GM19324 (cell line): ENCODE measurements around the gene MACROD2.

ENCODE experiments used
- ATAC-seq: cut with Tn5 transposase; IDR thresholded peaks from one replicate; pipeline ENCODE4 v1.9.1; 2021; ENCODE audit warnings: mild to moderate bottlenecking, moderate library complexity; ENCODE audit not compliant: unreplicated experiment, low FRiP score

Gene MACROD2

DNA sequence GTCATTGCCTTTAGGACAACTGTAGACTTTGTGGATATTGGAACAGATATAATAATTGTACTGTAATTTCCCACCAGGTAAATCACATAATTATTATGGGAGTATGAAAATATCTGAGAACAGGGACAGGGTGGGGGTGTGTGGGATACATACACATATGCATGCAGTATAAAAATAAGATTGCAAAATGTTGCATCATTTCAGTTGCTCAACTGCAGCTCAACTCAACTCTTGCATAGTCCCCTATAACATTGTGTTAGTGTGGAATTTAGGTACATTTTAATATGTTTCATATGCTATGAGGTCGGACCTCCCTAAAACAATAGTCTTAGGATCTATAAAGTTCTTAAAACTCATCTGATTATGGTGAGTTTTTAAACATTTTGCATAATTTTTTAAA is 617.1 kb downstream of the MACROD2 start:
- no peak for ATAC-seq

- ATAC-seq = no peak
Observed at GRCh38 chr20:14616003-14616402, 620.7 kb downstream of the MACROD2 start.

GRCh38 chr20:14617123-14617522 is 621.8 kb downstream of the MACROD2 start:
- no peak for ATAC-seq

DNA sequence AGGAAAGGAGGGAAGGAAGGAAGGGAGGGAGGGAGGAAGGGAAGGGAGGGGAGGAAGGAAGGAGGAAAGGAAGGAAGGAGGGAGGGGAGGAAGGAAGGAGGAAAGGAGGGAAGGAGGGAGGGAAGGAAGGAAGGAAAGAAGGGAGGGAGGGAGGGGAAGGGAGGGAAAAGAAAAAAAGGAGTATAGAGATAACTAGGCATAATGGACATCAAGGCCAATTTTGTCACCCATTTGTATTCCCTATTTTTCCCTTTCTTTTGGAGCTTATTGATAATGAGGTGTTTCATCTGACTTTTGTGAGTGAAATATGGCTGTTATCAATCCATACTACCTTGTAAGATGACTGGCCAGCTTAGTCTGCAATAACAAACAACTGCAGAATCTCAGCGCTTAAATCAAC is 624.1 kb downstream of the MACROD2 start:
- ATAC-seq = no peak

DNA sequence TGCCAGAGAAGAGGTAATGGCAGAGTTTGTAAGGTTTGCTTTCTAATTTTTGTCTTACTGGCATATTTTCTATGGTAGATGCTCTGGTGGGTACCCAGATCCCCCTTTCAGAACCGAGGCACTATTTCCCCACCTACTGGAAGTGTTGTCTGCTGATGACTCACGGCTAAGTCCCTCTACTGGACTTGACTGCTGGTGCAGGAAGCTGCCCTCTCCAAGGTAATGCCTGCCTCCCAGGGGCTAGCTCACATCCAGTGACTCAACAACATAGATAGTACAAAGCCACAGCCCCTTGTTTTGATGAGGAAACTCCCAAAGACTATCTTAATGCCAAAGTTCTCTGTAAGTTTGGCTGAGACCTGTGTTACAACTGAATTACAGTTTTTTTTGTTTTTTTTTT is 627.5 kb downstream of the MACROD2 start:
- ATAC-seq = no peak

GRCh38 chr20:14631011-14631410 is 635.7 kb downstream of the MACROD2 start:
- ATAC-seq = no peak

DNA sequence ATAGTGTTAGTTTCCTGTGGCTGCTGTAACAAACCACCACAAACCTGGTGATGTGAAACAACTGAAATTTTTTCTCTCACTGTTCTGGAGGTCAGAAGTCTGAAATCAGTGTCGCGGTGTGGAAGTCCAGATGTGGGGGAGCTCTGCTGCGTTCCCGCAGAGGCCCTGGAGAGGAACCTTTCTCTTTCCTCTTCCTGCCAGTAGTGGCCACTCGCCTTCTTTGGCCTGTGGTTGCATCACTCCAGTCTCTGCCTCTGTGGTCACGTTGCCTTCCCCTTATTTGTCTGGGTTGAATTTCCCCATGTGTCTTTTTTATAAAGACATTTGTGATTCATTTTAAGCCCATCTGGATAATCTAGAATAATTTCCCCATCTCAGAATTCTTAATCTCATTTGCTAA is 637.6 kb downstream of the MACROD2 start:
- no peak for ATAC-seq

- ATAC-seq = no peak
Observed at GRCh38 chr20:14633507-14633906, 638.2 kb downstream of the MACROD2 start.

DNA sequence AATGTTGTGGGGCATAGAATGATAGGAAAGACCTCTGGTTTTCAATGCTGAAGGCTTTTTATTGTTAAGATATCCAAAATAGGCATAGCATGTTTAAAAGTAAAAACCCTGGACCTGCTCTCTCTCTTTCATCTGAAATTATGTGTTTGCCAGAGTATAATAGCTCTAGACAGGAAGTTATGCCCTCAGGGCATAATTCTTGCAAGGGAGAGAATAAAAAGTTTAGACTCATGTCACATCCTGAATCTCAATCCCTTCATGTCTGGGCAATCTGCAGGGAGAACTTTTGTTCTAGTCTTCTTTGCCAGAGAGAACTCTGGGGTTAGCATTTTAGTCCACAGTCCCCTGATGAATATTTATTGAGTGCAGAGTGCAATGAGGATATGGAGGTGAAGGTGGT is 639.3 kb downstream of the MACROD2 start:
- ATAC-seq = no peak

DNA sequence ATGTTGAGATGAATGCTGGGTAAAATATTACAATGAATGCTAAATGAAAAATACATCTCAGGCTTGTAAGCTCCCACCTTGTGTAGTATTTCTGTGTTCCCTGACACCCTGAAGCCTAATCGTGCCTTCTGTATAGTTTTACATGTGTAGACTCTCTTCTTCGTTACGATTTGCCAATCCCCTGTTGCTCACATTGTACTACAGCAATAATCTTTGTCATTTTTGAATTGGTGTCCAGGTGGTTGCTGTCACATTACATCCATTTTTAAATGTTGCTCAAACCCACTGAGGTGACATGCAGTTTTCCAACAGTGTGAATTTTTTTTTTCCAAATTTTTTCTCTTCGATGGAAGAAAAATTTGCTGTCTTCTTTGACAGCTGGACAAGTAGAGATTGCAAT is 642.1 kb downstream of the MACROD2 start:
- no peak for ATAC-seq

GRCh38 chr20:14643146-14643545 is 647.8 kb downstream of the MACROD2 start:
- no peak for ATAC-seq

- no peak for ATAC-seq
Observed at GRCh38 chr20:14643556-14643955, 648.2 kb downstream of the MACROD2 start.

DNA sequence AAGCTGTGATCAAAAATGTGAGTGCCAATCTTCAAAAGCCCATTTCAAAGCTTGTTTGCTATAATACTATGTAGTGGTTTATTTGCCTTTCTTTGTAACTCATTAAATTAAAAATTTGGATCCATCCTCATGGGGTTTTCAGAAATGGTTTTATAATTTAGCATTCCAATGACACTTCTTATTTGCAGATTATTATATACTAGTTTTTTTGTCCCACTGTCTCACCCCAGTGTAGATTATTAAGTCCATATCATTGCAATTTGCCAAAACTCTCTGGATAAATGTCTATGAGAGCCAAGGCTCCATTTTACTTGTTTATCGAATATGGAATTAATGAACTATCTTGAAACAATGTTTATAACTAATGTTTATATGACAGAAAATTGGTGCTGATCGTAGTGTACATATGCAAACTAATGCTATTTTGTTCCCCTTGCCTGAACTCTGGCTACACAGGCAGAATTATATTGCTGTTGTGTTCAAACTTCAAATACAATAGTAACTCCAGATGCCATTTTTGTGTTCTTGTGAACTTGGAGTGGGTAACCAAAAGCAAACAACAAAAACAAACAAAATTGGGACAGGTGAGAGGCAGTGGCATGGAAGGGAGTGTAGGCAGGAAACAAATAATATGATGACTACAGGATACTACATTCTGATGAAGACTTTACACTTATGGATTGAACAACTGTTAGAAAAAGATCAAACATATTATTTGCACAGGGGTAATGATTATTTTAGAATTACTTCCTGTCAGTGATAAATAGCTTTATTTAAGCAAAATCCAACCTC is 649.2 kb downstream of the MACROD2 start:
- no peak for ATAC-seq

DNA sequence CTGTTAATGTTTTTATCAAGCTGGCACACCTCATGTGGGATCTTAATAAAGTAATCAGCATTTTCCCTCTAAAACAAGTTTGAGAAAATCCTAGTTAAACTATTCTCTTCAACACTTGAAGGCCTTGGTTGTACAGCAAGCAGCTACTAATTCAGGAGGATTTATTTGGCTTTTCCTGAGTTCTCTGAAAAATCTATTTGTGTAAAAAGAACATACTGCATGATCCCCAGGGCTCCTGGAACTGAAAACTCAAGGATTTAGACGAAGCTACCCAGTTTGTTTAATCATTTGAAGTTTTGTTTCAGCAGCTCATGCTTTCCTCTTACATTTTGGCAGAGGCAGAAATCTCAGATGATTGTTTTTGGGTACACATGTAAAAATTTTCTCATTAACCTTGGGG is 651.7 kb downstream of the MACROD2 start:
- ATAC-seq = no peak

GRCh38 chr20:14649662-14650061 is 654.3 kb downstream of the MACROD2 start:
- no peak for ATAC-seq

DNA sequence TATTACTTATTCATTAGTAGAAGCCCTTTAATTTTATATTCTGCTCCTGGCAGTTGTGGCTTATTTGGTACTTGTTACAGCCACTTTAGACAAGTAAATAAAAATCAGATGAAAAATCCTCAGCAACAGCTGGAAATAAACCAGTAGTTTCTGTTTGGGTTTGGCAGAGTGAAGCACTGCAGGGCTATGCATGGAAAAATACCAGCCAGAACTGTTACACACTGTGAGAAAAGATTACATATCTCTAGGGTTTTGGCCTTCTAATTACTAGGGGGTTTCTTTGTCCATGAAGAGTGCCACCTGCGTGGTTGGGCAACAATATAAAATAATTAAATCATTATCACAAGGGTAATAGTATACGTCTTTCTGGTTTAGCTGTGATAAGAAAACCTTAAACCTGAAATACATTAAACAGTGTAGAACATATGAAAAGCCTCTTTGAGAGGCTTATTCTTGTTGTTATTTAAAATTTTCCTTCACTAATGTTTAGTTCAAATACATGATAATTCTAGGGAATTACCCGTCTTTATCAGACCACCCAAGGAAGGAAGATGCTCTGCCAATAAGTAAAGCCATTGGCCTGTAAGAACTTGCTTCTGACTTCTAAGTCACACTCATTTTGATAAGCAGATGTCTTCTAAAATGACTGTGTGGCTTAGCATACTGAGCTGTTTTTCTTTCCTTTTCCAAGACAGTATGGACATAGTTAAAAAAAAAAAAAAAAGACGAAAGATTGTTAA is 662.1 kb downstream of the MACROD2 start:
- ATAC-seq = no peak

DNA sequence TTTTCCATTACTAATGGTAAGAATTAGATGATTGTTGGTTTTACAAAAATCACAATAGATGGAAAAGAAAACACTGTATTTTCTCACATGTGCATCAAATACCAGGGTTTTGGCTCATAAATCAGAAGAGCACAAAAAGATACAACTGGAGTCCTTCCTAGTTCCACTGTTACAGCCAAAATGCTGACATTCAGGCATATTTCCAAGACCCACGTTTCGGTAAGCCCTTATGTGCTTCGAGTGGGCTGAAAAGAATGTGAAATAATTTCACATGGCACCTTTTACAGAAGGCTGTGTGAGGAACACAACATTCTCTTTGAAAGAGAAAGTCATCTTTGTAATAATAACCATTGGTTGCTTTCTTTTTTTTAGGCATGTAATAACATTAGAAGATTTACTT is 668.8 kb downstream of the MACROD2 start:
- ATAC-seq = no peak

GRCh38 chr20:14666696-14667095 is 671.4 kb downstream of the MACROD2 start:
- no peak for ATAC-seq

DNA sequence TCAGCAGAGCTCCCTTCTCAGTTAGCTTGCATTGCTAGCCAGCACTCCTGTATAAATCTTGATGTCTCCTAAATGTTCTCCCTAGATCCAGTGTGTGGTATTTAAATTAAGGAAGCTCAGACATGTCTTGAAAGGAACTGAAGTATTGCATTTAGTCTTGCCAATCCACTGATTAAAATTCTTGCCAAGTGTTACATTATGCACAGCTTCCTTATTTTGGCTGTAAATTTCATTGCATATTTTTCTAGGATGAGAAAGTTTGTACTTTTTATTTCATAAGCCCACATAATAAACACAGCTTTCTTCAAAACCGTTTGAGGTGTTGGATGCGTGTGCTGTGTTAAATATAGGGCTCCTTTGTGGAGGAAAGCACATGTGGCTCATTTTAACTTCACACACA is 671.9 kb downstream of the MACROD2 start:
- no peak for ATAC-seq

- ATAC-seq = no peak
Observed at GRCh38 chr20:14672066-14672465, 676.8 kb downstream of the MACROD2 start.

GRCh38 chr20:14673164-14673563 is 677.8 kb downstream of the MACROD2 start:
- ATAC-seq = no peak

DNA sequence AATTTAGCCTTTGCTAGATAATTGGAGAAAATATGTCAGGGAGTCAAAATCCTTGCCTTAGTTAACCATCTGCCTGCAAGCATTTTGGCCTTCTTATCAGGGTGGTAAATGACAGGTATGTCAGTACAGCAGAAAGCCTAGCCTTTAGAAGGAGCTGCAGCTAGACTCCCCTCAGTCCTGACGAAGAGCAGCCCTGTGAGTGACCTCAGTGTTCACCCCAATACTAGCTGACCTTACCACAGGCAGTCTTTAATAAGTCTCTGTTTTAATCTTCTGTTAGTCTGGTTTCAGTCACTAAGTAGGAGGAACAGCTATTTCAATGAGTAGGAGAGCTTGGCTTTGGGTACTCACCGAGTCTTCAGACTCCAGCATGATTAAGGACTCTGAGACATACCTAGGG is 682.1 kb downstream of the MACROD2 start:
- ATAC-seq = no peak
